Stimulated activated CD8-positive, alpha-beta memory T cell treated with anti-CD3 and anti-CD28 coated beads, Interleukin-2, amount 100 ng/mL, for 48 hours (primary cell): ENCODE measurements around the gene STH.

Experiments
- DNase-seq, 2 donors: peaks; one replicate each; pipeline ENCODE4 v3.0.0-alpha.2; 2020; ENCODE audit warnings: low read depth in 2 of 2

The STH gene

DNA sequence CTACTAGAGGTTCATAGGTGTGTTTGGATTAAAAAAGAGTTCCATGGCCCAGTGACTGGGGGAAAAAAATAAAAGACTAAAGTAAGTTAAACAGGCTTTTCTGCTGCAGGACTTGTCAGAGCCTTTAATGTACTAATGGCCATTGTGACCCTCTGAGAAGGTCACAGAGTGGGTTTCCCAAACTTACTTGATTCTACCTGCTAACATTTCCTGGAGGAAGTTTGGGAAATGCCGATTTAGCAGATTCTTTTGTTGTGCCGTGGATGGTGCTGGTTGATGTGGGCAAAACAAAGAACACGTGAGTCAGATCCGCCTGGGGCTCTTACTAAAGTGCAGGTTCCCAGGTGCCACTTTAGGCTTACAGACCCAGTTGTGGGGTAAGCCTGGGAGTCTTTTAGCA is 13.6 kb upstream of the STH start:
- DNase-seq, result no peak

- no peak for DNase-seq
Measured at GRCh38 chr17:45986056-45986455, 13.0 kb upstream of the STH start.

DNA sequence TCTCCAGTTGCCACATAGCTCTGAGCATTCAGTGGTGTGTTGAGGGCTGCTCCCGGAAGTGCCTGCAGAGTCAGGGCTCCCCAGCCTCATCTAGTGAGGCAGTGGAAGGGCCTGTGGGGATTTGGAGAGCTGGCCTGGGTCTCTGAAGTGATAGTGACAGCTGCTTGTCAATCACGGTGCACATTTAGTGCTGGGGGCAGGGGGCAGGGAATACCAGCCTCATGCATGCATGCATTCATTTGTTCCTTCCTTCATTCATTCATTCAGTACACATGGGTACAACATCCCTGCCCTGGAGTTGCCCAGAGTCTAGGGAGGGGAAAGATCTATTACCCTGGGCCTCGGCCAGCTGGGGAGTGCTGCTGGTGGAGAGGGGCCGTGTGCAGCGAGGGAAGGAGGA is 11.3 kb upstream of the STH start:
- no peak for DNase-seq

DNA sequence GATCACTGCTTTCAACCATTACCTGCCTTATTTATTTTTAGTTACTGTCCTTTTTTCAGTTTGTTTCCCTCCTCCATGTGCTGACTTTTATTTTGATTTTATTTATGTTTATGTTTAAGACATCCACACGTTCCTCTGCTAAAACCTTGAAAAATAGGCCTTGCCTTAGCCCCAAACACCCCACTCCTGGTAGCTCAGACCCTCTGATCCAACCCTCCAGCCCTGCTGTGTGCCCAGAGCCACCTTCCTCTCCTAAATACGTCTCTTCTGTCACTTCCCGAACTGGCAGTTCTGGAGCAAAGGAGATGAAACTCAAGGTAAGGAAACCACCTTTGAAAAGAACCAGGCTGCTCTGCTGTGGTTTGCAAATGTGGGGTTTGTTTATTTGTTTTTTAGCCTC is 9.3 kb upstream of the STH start:
- DNase-seq, result no peak

DNA sequence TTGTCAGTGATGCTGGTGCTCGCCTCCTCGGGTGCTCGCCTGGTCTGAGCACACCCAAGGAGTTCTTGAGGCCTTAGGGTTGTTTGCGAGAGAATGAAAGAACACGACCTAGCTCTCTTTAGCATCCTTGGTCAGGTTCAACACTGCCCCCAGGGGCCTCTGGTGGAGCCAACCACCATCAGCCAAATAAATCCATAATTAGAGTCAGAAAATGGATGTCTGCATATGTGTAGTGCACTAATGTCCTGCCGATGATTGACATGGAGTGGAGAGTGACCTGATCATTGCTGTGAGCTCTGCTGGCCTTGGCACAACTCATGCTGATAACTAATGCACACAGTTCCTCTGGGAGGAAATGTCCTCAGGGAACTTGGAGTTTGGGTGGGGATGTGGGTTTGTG is 8.2 kb upstream of the STH start:
- no peak for DNase-seq

- DNase-seq, result no peak
Measured at GRCh38 chr17:45991341-45991740, 7.7 kb upstream of the STH start.

DNA sequence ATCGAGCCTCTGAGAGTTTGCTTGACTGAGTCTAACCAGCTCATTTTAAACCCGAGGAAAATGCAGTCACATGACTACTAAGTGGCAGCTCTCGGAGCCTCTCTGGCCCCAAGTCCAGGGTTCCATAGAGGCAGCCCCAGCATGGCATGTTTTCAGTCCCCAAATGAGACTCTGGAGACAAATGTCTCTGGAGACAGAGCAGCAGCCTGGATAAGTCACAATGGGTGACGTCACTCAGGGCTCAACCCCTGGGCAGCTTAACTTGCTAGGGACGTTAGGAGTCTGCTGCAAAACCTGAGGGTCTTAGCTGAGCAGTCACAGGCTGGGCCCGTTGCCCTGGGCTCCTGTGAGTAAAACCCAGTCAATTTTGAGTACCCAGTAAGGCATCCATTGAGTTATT is 6.9 kb upstream of the STH start:
- DNase-seq, result no peak

DNA sequence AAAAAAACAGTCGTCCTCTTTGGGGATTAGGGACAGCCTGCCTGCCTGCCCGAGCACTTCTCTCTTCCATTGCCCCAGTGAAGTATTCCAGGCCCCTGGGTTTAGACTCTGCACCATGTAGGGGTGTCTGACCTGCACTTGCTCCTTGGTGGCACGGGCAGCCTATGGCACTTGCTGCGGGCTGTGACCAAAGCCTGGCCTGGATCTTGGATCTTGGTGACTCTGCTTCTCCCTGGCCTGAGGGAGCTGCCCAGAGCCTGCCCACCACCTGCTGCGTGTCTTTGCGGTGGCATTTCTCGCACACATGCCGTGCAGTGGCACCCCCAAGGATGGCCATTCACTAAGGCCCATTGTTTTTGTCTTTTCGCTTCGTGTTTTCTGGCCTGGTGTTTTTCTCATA is 6.1 kb upstream of the STH start:
- DNase-seq, result no peak

DNA sequence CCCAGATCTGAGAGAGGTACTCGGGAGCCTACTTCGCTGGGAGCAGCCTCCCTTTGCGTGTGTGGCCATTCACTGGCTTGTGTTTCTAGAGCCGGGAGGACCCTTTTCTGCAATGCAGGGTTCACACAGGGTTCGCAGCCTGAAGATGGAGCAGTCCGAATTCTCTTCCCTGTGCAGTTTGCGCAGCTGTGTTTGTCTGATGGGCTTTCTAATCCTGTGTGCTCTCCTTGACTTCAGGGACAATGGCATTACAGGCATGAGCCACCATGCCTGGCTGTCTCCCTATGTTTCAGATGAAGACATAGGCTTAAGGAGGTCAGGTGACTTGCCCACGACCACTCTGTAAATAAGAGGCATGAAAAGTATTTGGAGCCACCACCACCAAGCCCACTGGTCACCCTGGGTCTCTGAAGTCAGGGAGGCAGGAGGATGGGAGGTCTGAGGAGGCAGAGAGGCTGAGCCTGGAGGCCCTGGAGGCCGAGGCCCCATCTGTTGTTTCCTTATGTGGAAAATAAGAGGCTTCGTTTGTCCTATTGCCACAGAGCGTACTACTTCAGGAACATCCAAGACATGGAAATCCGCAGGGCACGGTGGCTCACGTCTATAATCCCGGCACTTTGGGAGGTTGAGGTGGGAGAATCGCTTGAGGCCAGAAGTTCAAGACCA is 5.0 kb upstream of the STH start:
- DNase-seq, result no peak

GRCh38 chr17:45994987-45995386 is 4.1 kb upstream of the STH start:
- DNase-seq, result no peak

GRCh38 chr17:45995627-45996270 is 3.3 kb upstream of the STH start:
- DNase-seq, result no peak

GRCh38 chr17:45996282-45996937 is 2.6 kb upstream of the STH start:
- no peak for DNase-seq

DNA sequence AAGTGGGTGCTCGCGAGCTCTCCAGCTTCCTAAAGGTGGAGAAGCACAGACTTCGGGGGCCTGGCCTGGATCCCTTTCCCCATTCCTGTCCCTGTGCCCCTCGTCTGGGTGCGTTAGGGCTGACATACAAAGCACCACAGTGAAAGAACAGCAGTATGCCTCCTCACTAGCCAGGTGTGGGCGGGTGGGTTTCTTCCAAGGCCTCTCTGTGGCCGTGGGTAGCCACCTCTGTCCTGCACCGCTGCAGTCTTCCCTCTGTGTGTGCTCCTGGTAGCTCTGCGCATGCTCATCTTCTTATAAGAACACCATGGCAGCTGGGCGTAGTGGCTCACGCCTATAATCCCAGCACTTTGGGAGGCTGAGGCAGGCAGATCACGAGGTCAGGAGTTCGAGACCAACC is 1.9 kb upstream of the STH start:
- DNase-seq, result no peak

- no peak for DNase-seq
Measured at GRCh38 chr17:45997624-45998023, 1.4 kb upstream of the STH start.

- DNase-seq, result no peak
Measured at GRCh38 chr17:45999900-46000290, 845 bp downstream of the STH start.

DNA sequence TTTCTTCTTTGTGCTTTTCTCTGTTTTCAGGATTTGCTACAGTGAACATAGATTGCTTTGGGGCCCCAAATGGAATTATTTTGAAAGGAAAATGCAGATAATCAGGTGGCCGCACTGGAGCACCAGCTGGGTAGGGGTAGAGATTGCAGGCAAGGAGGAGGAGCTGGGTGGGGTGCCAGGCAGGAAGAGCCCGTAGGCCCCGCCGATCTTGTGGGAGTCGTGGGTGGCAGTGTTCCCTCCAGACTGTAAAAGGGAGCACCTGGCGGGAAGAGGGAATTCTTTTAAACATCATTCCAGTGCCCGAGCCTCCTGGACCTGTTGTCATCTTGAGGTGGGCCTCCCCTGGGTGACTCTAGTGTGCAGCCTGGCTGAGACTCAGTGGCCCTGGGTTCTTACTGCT is 1.2 kb downstream of the STH start:
- no peak for DNase-seq

DNA sequence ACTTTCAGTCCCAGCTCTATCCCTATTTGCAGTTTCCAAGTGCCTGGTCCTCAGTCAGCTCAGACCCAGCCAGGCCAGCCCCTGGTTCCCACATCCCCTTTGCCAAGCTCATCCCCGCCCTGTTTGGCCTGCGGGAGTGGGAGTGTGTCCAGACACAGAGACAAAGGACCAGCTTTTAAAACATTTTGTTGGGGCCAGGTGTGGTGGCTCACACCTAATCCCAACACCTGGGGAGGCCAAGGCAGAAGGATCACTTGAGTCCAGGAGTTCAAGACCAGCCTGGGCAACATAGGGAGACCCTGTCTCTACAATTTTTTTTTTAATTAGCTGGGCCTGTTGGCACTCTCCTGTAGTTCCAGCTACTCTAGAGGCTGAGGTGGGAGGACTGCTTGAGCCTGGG is 1.7 kb downstream of the STH start:
- DNase-seq, result no peak

GRCh38 chr17:46001390-46002310 is 2.6 kb downstream of the STH start:
- DNase-seq, result no peak

DNA sequence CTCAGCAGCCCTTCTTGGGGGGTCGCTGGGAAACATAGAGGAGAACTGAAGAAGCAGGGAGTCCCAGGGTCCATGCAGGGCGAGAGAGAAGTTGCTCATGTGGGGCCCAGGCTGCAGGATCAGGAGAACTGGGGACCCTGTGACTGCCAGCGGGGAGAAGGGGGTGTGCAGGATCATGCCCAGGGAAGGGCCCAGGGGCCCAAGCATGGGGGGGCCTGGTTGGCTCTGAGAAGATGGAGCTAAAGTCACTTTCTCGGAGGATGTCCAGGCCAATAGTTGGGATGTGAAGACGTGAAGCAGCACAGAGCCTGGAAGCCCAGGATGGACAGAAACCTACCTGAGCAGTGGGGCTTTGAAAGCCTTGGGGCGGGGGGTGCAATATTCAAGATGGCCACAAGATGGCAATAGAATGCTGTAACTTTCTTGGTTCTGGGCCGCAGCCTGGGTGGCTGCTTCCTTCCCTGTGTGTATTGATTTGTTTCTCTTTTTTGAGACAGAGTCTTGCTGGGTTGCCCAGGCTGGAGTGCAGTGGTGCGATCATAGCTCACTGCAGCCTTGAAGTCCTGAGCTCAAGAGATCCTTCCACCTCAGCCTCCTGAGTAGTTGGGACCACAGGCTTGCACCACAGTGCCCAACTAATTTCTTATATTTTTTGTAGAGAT is 3.4 kb downstream of the STH start:
- DNase-seq, result peak; percentile 21 to 54

DNA sequence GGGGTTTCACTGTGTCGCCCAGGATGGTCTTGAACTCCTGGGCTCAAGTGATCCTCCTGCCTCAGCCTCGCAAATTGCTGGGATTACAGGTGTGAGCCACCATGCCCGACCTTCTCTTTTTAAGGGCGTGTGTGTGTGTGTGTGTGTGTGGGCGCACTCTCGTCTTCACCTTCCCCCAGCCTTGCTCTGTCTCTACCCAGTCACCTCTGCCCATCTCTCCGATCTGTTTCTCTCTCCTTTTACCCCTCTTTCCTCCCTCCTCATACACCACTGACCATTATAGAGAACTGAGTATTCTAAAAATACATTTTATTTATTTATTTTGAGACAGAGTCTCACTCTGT is 3.9 kb downstream of the STH start:
- DNase-seq, result no peak

DNA sequence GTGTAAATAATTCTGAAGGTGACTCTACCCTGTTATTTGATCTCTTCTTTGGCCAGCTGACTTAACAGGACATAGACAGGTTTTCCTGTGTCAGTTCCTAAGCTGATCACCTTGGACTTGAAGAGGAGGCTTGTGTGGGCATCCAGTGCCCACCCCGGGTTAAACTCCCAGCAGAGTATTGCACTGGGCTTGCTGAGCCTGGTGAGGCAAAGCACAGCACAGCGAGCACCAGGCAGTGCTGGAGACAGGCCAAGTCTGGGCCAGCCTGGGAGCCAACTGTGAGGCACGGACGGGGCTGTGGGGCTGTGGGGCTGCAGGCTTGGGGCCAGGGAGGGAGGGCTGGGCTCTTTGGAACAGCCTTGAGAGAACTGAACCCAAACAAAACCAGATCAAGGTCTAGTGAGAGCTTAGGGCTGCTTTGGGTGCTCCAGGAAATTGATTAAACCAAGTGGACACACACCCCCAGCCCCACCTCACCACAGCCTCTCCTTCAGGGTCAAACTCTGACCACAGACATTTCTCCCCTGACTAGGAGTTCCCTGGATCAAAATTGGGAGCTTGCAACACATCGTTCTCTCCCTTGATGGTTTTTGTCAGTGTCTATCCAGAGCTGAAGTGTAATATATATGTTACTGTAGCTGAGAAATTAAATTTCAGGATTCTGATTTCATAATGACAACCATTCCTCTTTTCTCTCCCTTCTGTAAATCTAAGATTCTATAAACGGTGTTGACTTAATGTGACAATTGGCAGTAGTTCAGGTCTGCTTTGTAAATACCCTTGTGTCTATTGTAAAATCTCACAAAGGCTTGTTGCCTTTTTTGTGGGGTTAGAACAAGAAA is 5.1 kb downstream of the STH start:
- no peak for DNase-seq
